22Rv1 (cell line): ENCODE results near the gene NPAT.

Experiments used
- ZFX ChIP-seq: fragments of 450-650 bp; IDR thresholded peaks from 2 replicates; pipeline ENCODE4 v1.6.1; 2017; ENCODE audit warnings: antibody characterized with exemption, borderline replicate concordance
- TF ChIP-seq, protein P1 (sequence below): fragments of 450-650 bp; IDR thresholded peaks from 2 replicates; pipeline ENCODE4 v1.5.1; 2017; ENCODE audit warnings: mild to moderate bottlenecking

DNA sequence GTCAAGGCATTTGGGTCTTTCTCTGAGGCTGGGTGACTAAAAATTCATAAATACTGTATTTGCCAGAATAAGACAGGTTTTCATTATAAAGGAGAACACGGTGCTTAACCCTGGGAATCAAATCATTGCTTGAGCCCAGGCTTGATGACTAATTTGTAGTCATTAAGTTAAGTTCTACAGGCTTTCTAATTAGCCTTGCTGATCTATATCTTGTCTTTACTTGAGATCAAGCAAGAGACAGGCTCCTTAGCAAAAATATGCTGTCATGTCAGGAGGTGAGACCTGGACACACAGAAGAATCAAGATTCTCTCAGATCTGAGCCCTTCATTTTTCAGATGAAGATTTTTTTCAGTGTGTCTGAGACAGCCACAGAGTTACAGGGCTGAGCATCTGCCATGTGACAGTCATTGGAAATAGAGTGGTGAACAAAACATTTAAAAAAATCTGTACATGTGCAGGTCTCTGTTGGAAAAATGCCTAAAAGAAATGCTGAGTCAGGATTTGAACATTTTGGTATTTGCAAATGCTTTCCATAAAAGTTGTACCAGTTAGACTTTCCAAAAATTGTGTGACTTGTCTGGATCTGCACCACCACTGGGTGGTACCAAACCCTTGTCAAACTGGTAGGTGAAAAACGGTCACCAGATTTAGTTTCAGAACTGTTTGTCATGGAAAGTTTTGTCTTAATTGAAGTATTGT, 86.4 kb downstream of the NPAT start:
- TF ChIP-seq, protein P1, sequence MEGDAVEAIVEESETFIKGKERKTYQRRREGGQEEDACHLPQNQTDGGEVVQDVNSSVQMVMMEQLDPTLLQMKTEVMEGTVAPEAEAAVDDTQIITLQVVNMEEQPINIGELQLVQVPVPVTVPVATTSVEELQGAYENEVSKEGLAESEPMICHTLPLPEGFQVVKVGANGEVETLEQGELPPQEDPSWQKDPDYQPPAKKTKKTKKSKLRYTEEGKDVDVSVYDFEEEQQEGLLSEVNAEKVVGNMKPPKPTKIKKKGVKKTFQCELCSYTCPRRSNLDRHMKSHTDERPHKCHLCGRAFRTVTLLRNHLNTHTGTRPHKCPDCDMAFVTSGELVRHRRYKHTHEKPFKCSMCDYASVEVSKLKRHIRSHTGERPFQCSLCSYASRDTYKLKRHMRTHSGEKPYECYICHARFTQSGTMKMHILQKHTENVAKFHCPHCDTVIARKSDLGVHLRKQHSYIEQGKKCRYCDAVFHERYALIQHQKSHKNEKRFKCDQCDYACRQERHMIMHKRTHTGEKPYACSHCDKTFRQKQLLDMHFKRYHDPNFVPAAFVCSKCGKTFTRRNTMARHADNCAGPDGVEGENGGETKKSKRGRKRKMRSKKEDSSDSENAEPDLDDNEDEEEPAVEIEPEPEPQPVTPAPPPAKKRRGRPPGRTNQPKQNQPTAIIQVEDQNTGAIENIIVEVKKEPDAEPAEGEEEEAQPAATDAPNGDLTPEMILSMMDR, result peak; percentile 33
- TF ChIP-seq ZFX, result no peak
